Panc1 (cell line): ENCODE results near the gene KHSRP.

Experiments
- CTCF ChIP-seq: fragments of 450-650 bp; IDR thresholded peaks from 2 replicates; pipeline ENCODE4 v1.5.1; 2017; ENCODE audit warnings: mild to moderate bottlenecking
- POLR2AphosphoS5 ChIP-seq: IDR thresholded peaks from 2 replicates; pipeline ENCODE4 v1.6.1; 2012; ENCODE audit warnings: mild to moderate bottlenecking, low read depth, low read length, moderate library complexity
- SIN3A ChIP-seq: IDR thresholded peaks from 2 replicates; pipeline ENCODE4 v1.6.1; 2012; ENCODE audit warnings: low read depth, mild to moderate bottlenecking, low read length, moderate library complexity, borderline replicate concordance; ENCODE audit not compliant: insufficient read depth
- TCF7L2 ChIP-seq: IDR thresholded peaks from 2 replicates; pipeline ENCODE4 v1.6.1; 2011; ENCODE audit warnings: mild to moderate bottlenecking, low read depth, low read length, inconsistent platforms
- TF ChIP-seq, protein P1 (sequence below), 2 experiments: IDR thresholded peaks; 2 replicates each; pipeline ENCODE4 v1.6.1; 2011 to 2012; ENCODE audit warnings: low read depth in 2 of 2, control low read depth in 1 of 2, low read length in 1 of 2, mild to moderate bottlenecking in 1 of 2, moderate library complexity in 1 of 2; ENCODE audit not compliant: insufficient read depth in 1 of 2

- TF ChIP-seq CTCF (no peak), POLR2AphosphoS5 (no peak), SIN3A (no peak), TCF7L2 (no peak)
- TF ChIP-seq, protein P1, sequence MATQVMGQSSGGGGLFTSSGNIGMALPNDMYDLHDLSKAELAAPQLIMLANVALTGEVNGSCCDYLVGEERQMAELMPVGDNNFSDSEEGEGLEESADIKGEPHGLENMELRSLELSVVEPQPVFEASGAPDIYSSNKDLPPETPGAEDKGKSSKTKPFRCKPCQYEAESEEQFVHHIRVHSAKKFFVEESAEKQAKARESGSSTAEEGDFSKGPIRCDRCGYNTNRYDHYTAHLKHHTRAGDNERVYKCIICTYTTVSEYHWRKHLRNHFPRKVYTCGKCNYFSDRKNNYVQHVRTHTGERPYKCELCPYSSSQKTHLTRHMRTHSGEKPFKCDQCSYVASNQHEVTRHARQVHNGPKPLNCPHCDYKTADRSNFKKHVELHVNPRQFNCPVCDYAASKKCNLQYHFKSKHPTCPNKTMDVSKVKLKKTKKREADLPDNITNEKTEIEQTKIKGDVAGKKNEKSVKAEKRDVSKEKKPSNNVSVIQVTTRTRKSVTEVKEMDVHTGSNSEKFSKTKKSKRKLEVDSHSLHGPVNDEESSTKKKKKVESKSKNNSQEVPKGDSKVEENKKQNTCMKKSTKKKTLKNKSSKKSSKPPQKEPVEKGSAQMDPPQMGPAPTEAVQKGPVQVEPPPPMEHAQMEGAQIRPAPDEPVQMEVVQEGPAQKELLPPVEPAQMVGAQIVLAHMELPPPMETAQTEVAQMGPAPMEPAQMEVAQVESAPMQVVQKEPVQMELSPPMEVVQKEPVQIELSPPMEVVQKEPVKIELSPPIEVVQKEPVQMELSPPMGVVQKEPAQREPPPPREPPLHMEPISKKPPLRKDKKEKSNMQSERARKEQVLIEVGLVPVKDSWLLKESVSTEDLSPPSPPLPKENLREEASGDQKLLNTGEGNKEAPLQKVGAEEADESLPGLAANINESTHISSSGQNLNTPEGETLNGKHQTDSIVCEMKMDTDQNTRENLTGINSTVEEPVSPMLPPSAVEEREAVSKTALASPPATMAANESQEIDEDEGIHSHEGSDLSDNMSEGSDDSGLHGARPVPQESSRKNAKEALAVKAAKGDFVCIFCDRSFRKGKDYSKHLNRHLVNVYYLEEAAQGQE (IDR thresholded peaks at IDR 0.05; ENCODE audit: insufficient read depth in 1 of 2, low read depth in 2 of 2, low read length in 1 of 2), result no peak
Measured at GRCh38 chr19:6418562-6418932, 6.1 kb downstream of the KHSRP start.
